ENCODE data around the gene FGFR4. TPM values are rescaled to one million over a fixed set of nuclear protein-coding genes. Genes with fewer than 3 reads are reported as not detected.

FGFR4 gene
- polyA plus RNA-seq (0.62 to 2.2 TPM (median 0.79 TPM) in 3 replicates), polyA minus RNA-seq (0.70 to 4.9 TPM (median 1.4 TPM) in 3 replicates)
- polyA plus RNA-seq (2011; ENCODE audit: low read depth) = not detected
- 0.36 and 1.0 TPM in 2 replicates for polyA plus RNA-seq (2011; cell fraction: cytosol; rRNA removed)
- polyA plus RNA-seq (2011; cell fraction: nucleus; rRNA removed) = 3.0 and 3.1 TPM in 2 replicates
- polyA plus RNA-seq (2012; ENCODE audit: low replicate concordance) = 0.51 and 2.8 TPM in 2 replicates
- polyA minus RNA-seq (2011; cell fraction: cytosol; rRNA and poly(A)+ RNA removed) = 4.8 TPM
- polyA minus RNA-seq (2011; cell fraction: nucleus; rRNA and poly(A)+ RNA removed) = 1.2 and 1.8 TPM in 2 replicates

- Histone ChIP-seq H3K4me2 (ENCODE audit: control insufficient read depth, extremely low read depth, insufficient read depth, low read depth, low read length) (peak within 1 kb of the TSS; percentile 60), H3K4me1 (ENCODE audit: control insufficient read depth, extremely low read depth, insufficient read depth, low read length) (peaks cover 2% of the 10 kb centered on the region), H2AFZ (ENCODE audit: control insufficient read depth, low read length) (peak within 1 kb of the TSS; percentile 81), H3K36me3 (ENCODE audit: control insufficient read depth in 2 of 2, extremely low read depth in 1 of 2, insufficient read depth in 2 of 2, low read length in 2 of 2) (no peaks in the 10 kb centered on the region), H3K9me1 (ENCODE audit: control insufficient read depth, extremely low read depth, insufficient read depth, low read length) (no peaks in the 10 kb centered on the region), H3K79me2 (ENCODE audit: control insufficient read depth, insufficient read depth, low read length) (no peaks in the 10 kb centered on the region), H3K9me3 (ENCODE audit: control insufficient read depth, low read depth, low read length) (no peaks in the 10 kb centered on the region), H3K27me3 (ENCODE audit: control insufficient read depth, extremely low read depth, insufficient read depth, low read length) (peaks cover 10% of the 10 kb centered on the region), H3K4me3 (ENCODE audit: control insufficient read depth in 2 of 3, extremely low read depth in 1 of 3, insufficient read depth in 2 of 3, low read depth in 1 of 3, low read length in 3 of 3) (peak within 1 kb of the TSS; percentile 42 to 52 (median 52)), H3K27ac (ENCODE audit: control insufficient read depth, insufficient read depth, low read length) (no peak within 1 kb of the TSS), H4K20me1 (ENCODE audit: control insufficient read depth, extremely low read depth, insufficient read depth, low read length) (no peaks in the 10 kb centered on the region), H3K9ac (ENCODE audit: control insufficient read depth, extremely low read depth, insufficient read depth, low read length) (peak within 1 kb of the TSS; percentile 41)
- peak; percentile 57 for DNase-seq (ENCODE audit: low read depth, low spot score)
- TF ChIP-seq CTCF (optimal IDR thresholded peaks at IDR 0.05 in 1 of 3, IDR thresholded peaks at IDR 0.05 in 1 of 3, conservative IDR thresholded peaks at IDR 0.05 in 1 of 3; ENCODE audit: extremely low read depth in 1 of 3, insufficient read depth in 2 of 3, low read length in 3 of 3) = peak; percentile 35 to 61 (median 60)
- no peak for TF ChIP-seq EZH2 (IDR thresholded peaks at IDR 0.05; ENCODE audit: low read length)
- dilution Hi-C loops (cut with MboI; ENCODE audit: extremely low pct_ligation_motif_present, low sequenced_read_pairs) = no loop called here
- no peak for FAIRE-seq
Measured at GRCh38 chr5:177086654-177087397, at the start of gene FGFR4. TSS of gene FGFR4 (plus strand) at chr5:177086915. CDS start at chr5:177089603, 2,688 bp downstream.

GRCh38 chr5:177036921-177037320 lies 49.8 kb upstream of the FGFR4 start:
- Histone ChIP-seq H3K9ac (ENCODE audit: control insufficient read depth, extremely low read depth, insufficient read depth, low read length) (no peak overlapping the region), H3K9me3 (ENCODE audit: control insufficient read depth, low read depth, low read length) (no peaks in the 10 kb centered on the region), H3K4me1 (ENCODE audit: control insufficient read depth, extremely low read depth, insufficient read depth, low read length) (no peaks in the 10 kb centered on the region), H3K27me3 (ENCODE audit: control insufficient read depth, extremely low read depth, insufficient read depth, low read length) (no peaks in the 10 kb centered on the region), H3K4me3 (ENCODE audit: control insufficient read depth in 2 of 3, extremely low read depth in 1 of 3, insufficient read depth in 2 of 3, low read depth in 1 of 3, low read length in 3 of 3) (no peak overlapping the region), H3K4me2 (ENCODE audit: control insufficient read depth, extremely low read depth, insufficient read depth, low read depth, low read length) (no peak overlapping the region), H3K79me2 (ENCODE audit: control insufficient read depth, insufficient read depth, low read length) (peaks cover 22% of the 10 kb centered on the region), H4K20me1 (ENCODE audit: control insufficient read depth, extremely low read depth, insufficient read depth, low read length) (no peaks in the 10 kb centered on the region), H3K9me1 (ENCODE audit: control insufficient read depth, extremely low read depth, insufficient read depth, low read length) (no peaks in the 10 kb centered on the region), H3K36me3 (ENCODE audit: control insufficient read depth in 2 of 2, extremely low read depth in 1 of 2, insufficient read depth in 2 of 2, low read length in 2 of 2) (peaks cover 0 to 4% of the 10 kb centered on the region in 2 experiments), H3K27ac (ENCODE audit: control insufficient read depth, insufficient read depth, low read length) (no peak overlapping the region), H2AFZ (ENCODE audit: control insufficient read depth, low read length) (no peak overlapping the region)
- FAIRE-seq = no peak
- TF ChIP-seq EZH2 (IDR thresholded peaks at IDR 0.05; ENCODE audit: low read length) (no peak), CTCF (optimal IDR thresholded peaks at IDR 0.05 in 1 of 3, IDR thresholded peaks at IDR 0.05 in 1 of 3, conservative IDR thresholded peaks at IDR 0.05 in 1 of 3; ENCODE audit: extremely low read depth in 1 of 3, insufficient read depth in 2 of 3, low read length in 3 of 3) (no peak)
- dilution Hi-C loops (cut with MboI; ENCODE audit: extremely low pct_ligation_motif_present, low sequenced_read_pairs) = no loop called here
- DNase-seq (ENCODE audit: low read depth, low spot score) = no peak
